T-helper 1 cell (primary cell): ENCODE results near the gene TMEM215.
"Not testable (repeated sequence)": the region's sequence is repeated elsewhere in the genome, so short reads cannot be mapped to it uniquely, and the experiment has no call there.

Source experiments
- DNase-seq, 5 donors: peaks; one replicate each; pipeline ENCODE4 v3.0.0-alpha.2; 2012 to 2020
- total RNA-seq, 4 donors: gene quantifications; one replicate each; lab custom pipeline; 2026; lab: John Stamatoyannopoulos, UW

The TMEM215 gene, protein sequence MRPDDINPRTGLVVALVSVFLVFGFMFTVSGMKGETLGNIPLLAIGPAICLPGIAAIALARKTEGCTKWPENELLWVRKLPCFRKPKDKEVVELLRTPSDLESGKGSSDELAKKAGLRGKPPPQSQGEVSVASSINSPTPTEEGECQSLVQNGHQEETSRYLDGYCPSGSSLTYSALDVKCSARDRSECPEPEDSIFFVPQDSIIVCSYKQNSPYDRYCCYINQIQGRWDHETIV
- total RNA-seq = 0 reads per million in 4 donors

DNA sequence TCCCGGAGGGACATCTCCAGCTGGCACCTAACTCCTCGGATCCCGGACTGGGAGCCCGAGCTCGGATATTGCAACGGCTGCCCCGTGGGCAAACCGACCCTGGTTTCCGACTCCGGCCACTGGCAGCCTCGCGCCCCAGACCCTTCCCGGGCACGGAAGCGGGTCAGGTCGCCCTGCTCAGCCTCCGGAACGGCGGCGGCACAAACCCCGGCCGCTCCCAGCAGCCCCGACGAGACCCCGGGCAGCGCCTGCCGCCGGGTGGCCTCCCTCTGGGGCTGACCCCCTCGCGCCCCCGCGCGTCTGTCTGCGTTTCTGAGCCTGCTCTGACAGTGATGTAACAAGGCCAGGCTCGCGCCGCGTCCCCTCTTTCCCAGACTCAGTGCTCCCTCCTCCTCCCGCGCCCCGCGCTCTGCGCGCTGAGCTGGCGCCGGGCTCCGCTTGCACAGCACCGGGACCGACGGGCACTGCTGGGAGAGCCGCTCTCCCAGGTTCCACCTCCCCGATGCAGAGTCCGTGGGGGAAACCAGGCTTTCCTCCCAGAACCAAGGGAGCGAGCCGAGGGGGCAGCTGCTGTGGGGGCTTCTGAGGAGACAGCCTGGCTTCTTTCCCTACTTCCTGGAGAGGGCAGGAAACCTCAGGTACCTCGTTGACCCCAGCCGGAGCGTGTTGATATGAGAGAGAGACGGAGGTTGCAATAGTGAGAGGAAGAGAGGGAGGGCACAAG lies at the start of gene TMEM215:
TSS of gene TMEM215 (plus strand) at position 373 of the 724 bp plus-strand sequence. CDS start 644 bp downstream, outside the sequence.
- no peak for DNase-seq

DNA sequence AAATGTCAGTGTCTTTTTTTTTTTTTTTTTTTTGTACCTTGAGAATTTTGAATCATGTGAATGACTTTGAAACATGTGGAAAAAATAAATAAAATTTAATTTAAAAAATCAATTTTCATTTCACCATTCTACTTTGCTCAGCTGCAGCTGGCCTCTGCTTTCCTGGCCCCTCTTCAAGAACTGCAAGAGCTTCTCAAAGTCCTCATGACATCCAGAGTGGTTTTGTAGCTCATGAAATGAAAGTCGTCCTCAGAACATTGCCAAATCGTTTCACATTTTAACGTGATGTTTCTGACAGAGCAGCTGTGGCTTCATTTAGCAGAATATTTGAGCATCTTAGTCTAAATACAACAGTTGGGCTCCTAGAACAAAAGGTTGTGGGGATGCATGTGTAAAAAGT lies 47.9 kb upstream of the TMEM215 start:
- no peak for DNase-seq

DNA sequence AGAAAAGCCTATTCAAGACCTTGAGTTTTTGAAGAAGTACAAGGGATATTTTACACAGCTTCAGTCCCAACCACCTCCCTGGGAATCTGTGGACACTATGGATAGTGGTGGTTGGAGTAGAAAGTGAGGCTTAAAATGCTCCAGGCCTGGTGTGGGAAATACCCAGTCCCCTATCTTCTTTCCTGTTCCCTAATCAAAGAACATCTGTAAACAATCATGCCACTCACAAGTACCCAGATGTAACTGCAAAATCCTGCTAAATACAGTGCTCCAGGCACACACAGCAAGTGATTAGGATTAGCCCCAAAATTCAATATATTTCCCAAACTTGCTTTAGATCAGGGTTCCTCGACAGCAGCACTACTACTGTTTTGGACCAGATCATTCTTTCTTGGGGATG lies 46.0 kb upstream of the TMEM215 start:
- DNase-seq = no peak

DNA sequence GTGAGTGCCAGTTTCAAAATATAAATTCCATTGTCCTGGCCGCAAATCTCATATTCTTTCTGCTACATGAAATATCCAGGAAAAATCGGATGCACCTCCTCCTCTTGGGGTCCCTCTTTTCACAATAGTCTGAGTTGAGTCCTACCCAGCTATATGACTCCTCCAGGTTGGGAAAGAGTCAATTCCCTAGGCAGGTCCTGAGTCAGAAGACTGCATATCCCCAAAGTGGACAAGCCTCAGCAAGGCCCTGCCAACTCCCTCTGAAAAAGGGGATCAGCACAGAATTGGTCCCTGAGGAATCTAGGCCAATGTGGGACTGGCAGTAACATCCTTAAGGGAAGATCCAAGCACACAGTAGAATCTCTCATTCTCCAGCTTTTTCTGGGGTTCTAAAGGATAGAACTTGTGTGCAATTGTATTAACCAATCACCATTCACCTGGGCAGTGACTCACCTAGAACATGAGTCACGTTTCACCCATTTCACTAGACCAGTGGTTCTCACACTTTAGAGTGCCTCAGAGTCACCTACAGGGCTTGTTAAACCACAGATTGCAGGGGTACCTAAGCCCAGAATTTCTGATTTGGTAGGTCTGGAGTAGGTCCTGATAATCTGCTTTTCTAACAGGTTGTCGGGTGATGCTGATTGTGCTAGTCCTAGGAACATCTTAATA lies 44.7 kb upstream of the TMEM215 start:
- DNase-seq = no peak

DNA sequence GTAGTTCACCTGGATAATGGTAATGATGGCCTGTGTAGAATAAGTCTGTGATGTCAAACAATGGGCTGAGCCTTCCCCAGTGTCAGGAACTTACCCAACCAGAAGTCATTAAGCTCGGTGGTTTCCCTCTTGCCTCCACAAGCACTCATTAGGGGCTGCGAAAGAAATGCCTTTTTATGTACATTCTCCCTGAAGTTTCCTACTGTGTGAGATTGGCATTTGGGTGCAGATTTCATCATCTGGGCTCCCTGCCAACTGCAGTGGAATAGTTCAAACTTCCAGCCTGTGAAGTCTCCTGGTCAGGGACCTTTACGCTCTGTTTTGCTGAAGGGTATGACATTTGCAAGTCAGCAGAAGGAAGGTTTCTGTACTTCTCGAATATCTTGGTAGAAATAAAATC lies 41.6 kb upstream of the TMEM215 start:
- no peak for DNase-seq

DNA sequence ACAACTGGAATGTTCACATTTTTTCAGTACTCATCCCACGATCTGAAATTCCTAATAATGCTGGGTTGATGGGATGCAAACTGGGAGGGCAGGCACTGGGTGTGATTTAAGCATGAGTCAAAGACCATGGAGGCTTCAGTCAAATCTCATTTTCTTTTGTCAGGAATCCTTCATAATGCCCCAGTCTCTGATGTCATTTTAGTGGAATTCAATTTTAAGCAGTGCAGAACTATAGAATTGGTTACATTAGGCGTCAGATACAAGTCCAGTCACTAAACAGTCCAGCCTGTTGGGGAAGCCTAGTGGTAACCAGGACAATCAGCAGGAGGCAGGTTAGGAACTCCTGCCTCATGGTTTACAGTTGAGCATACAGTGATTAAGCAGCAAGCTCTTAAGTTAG lies 41.0 kb upstream of the TMEM215 start:
- DNase-seq = no peak

DNA sequence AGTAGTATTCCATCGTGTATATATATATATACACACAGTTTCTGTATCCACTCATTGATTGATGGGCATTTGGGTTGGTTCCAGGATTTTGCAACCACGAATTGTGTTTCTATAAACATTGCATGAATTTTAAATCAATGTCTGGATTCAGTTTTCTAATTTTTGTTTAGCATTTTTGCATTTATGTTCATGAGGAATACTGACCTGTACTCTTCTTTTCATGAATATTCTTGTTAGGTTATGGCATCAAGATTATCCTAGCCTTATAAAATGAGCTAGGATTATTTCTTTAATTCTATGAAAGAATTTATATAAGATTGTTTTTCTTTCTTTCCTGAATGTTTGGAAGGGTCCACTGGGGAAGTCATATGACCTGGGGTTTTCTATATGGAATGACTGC lies 35.3 kb upstream of the TMEM215 start:
- DNase-seq = no peak

DNA sequence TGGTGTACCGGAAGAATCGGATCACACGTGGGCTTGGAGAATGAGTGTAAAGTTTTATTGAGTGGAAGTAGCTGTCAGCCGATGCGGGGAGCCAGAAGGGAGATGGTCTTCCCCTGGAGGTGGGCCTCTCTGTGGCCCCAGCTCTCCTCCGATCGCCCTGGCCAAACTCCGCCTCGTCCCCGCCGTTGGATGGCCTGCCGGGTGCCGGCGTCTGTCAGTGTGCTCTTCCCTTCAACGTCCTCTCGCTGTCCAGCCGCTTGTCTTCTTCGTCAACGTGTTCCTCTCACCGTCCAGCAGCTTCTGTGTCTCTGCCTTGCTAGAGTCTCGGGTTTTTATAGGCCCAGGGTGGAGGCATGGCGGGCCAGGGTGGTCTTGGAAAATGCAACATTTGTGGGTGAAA lies 27.6 kb upstream of the TMEM215 start:
- DNase-seq = no peak

DNA sequence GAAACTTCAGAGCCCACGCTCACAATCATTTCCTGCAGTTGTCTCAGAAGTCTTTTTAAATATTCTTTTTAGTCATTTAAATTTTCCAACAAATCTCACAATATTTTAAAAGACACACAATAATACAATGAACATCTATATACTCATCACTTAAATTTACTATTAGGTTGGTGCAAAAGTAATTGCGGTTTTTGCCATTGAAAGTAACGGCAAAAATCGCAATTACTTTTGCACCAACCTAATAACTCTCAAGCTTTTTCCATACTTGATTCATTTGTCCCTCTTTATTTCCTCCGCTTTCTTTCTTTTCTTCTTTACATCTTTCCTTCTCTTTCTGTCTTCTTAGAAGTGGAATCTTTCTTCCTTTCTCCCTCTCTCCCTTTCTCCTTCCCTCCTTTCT lies 19.2 kb upstream of the TMEM215 start:
- no peak for DNase-seq

DNA sequence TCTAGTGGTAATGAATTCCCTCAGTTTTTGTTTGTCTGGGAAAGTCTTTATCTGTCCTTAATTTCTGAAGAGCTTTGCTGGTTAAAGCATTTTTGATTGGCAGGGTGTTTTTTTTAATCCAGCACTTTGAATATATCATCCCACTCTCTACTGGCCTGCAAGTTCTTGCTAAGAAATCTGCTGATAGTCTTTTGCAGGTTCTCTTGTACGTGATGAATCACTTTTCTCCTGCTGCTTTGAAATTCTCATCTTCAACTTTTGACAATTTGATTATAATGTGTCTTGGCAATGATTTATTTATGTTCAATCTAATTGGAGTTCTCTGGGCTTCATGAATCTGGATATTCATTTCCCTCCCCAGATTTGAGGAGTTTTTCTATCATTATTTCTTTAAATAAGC lies 8.1 kb upstream of the TMEM215 start:
- DNase-seq = no peak

DNA sequence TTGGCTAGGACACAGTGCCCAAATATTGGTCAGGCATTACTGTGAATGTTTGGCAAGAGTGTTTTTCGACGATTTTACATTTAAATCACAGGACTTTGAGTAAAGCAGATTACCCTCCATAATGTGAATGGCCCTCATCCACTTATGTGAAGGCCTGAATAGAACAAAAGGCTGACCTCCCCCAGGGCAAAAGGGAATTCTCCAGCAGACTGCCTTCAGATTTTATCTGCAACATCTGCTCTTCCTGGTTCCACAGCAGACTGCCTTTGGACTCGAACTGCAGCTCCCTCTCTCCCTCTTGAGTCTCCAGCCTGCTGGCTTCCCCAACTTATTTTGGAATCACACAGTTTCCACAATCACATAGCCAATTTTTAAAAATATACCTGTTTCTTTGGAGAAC lies 7.1 kb upstream of the TMEM215 start:
- no peak for DNase-seq

DNA sequence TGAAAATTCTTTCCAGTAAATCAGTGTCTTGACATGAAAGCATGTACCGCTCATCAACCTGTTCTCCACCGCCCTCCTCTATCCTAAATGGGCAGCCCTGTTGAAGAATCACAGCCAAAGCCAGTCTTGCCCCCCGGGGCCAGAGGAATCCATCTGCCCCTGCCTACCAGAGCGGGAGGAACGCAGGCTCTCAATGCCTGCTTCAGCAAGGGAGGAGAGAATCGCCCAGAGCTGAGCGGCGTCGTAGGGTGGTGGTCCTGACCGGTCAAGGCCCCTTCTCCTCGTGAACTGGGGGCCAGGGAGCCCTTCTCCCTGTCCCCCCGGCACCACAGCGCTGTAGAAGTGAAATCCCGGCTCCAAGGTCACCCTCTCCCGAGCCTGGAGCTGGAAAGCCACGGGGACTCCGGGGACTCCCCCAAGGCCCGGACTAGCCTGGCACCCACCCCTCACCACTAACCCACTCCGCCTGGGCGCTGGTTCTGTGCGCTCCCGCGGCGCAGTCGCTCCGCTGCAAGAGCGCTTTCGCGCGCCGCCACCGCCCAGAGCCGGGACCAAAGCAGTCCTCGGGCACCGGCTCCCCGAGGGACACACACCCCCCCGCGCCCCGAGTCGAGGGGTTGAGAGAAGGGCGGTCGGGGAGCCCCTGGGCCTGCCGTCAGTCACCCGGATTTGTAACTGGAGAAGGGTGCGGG lies 718 bp upstream of the TMEM215 start:
- no peak for DNase-seq

DNA sequence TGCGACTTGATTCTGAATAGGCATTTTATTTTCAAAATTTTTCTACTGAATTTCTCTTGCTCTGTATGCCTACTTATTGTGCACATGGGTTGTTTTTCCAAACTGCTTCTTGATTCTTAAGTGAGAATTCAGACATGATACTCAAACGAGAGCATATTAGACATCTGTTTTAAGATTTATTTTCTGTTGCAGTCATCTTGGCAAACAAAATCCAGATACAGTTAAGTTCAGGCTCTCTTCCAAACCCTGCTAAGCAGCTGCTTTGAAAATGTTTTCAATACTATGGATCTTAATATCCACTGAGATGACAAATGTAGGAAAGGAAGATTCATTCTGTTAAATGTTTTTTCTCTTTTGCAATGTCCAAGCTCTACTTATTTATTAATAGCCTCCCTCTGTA lies 4.5 kb downstream of the TMEM215 start:
- no peak for DNase-seq

DNA sequence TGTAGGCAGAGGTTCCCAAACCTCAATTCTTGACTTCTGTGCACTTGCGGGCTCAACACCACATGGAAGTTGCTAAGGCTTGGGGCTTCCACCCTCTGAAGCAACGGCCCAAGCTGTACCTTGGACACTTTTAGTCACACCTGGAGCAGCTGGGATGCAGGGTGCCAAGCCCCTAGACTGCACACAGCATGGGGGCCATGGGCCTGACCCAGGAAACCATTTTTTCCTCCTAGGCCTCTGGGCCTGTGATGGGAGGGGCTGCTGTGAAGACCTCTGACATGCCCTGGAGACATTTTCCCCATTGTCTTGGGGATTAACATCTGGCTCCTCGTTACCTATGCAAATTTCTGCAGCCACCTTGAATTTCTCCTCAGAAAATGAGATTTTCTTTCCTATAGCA lies 12.7 kb downstream of the TMEM215 start:
- DNase-seq = not testable (repeated sequence)

DNA sequence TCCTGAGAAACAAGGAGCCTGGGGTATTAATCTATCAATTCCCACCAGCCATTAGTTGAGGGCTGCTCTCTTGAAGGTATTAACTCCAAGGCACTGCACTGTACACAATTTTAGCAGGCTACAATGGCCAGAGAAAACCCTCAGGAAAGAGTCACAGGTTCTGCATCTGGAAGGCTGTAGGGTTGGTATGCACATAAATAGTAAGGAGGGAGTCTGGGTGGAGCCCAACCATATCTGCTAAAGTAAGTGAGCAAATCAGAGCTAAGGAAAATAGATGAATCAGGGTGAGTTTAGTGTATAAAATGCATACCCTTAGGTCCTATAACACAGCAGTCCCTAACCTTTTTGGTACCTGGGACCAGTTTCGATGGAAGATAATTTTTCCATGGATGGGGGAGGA lies 18.2 kb downstream of the TMEM215 start:
- DNase-seq = no peak

DNA sequence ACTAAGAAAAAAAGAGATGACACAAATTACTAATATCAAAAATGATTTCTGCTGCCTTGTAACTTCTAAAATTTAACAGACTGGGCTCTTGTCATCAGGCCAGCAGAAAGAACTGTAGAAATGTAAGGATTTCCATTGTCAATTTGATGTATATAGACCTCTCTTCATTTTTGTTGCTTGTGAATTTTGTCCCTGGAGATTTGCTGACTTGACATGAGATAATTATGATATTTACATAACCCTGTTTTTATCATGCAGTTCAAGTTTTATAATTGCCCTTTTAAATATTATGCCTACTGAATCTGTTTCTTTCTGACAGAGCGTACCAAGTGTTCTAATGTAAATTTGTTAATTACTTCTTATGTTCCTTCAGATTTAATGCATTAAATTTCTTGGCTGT lies 23.9 kb downstream of the TMEM215 start:
- DNase-seq = no peak

DNA sequence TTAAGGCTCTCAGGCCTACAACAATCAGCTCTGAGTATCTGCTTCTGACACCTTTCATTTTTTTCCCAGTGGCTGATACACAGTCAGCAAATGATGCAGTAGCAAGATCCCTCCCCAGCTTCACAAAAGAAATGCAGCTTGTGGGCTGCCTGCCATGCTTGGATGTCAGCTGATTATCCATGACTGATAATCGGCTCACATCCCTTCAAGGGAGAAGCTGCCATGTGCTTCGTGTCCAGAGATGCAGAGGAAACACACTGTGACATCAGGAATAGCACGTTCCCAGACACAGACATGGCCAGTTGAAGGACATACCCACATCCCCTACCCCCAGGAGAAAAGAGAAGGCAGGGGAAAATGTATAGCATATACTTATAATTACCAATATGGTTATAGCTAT lies 27.9 kb downstream of the TMEM215 start:
- no peak for DNase-seq

DNA sequence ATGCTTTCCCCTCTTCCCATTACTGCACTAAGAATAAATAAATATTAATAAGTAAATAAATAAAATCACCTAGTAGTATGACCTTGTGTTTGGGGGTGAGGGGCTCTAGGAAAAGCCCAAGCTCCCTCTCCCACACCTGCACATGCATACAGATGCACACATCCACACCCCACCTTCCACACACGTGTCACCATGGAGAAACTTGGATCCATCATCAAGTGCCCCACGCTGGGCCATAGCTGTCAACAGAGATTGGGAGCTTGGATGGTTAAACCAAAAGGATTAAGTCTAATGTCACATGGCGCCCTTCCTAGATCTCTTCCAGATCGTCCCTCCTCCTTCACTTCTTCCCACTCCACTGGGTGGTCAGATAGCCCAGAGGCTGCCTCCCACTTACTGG lies 37.0 kb downstream of the TMEM215 start:
- no peak for DNase-seq

DNA sequence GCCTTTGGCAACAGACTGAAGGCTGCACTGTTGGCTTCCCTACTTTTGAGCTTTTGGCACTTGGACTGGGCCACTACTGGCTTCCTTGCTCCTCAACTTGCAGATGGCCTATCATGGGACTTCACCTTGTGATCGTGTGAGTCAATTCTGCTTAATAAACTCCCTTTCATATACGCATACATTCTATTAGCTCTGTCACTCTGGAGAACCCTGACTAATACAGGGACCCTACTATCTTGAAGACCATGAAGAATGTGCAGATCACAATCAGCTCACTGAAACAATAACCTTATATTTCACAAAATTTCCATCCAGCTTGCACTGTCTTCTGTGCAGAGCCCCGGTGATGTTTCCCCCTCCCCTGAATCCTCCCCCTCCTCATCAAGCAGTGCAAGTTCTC lies 39.8 kb downstream of the TMEM215 start:
- DNase-seq = no peak

DNA sequence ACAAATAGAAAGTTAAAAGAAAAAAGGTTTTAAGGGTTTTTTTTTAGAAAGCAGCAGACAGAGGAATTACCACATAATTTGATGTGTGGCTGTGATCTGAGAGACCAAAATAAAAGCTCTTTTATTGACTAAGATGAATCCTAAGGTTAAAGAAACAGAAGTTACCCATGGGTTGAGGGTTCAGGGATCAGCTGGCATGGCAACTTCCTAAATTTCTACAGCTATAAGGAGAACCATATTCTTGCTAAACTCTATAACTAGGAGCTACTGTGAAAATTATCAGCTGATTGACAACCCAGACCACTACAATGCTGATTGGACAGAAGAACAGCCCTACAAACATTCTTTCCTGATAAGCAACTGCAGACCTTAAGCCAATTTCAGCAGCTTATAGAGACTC lies 40.2 kb downstream of the TMEM215 start:
- no peak for DNase-seq

DNA sequence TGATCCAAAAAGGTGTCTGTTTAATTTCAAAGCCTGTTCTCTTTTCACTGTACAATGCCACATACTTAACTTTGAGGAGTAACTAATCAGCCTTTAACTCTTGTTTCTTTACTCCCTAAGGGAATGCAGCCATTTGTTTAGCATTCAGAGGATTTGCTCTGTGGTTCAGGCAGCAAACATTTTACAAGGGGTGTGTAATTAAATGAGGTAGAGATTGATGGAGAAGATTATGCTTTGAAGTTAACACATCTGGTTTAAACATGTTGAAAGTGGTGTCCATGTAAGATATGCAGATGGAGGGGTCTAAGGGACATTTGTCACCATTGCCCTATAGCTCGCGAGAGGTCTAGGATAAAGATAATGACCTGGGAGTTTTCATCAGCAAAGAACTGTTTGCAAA lies 41.9 kb downstream of the TMEM215 start:
- DNase-seq = no peak

DNA sequence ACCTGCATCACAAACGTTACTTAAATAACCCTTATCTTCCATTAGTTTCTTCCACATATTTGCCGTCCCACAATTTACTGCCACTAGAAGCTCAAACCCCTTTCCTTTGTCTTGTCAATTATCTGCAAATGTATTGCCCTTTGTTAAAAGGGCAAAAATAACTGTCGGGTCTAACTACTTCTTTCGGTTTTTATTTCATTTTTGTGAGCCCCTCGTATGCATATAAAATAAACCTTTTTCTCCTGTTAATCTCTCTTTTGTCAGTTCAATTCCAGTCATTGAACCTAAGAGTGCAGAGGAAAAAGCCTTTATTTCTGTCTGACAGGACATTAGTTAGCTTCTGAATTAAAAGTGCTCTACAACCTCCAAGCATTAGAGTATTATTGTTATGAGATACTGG lies 45.5 kb downstream of the TMEM215 start:
- no peak for DNase-seq

DNA sequence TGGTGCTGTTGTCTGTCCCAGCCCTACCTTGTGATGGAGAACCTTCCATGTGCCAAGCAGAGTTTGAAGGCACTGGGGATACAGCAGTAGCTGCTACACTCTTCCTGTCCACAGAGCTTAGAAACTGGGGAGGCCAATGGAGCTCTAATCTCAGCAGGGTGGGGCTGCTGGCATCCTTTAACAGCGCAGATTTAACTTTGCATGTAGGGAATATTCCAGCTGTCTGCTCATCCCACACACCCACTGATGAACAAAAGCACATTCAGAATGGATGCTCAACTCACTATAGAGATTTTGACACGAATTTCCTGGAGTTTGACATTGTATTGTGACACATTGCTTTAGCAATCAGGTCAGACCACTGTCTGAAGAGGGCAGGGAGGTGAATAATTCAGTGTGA lies 49.0 kb downstream of the TMEM215 start:
- no peak for DNase-seq
